ENCODE data around the gene ZBED5. TPM values are rescaled to one million over a fixed set of nuclear protein-coding genes. Genes with fewer than 3 reads are reported as not detected.
A peak's percentile ranks its signal among the peaks of the same experiment; 100 is the strongest.

The ZBED5 gene
- total RNA-seq, 1 experiment from 2014 or later, result 43.5 TPM

GRCh38 chr11:10861799-10862198, 3.9 kb upstream of the ZBED5 start:
- Histone ChIP-seq H3K4me1 (ENCODE audit: insufficient read depth, low read length, poor library complexity, severe bottlenecking) (no peaks in the 10 kb centered on the region), H3K27ac (ENCODE audit: low read depth, low read length, poor library complexity, severe bottlenecking) (no peak overlapping the region), H3K36me3 (ENCODE audit: insufficient read depth, low read length, poor library complexity, severe bottlenecking) (no peaks in the 10 kb centered on the region), H3K9me3 (ENCODE audit: low read depth, low read length, poor library complexity, severe bottlenecking) (no peaks in the 10 kb centered on the region), H3K27me3 (replicated peaks; ENCODE audit: insufficient read depth, low read depth, low read length, poor library complexity) (no peaks in the 10 kb centered on the region), H3K4me3 (ENCODE audit: low read depth, low read length, poor library complexity, severe bottlenecking) (no peak overlapping the region)
- CTCF ChIA-PET, result no interaction called here
- intact Hi-C loops (cut with micrococcal nuclease; ENCODE audit: unreplicated experiment), result no loop called here
- no peak for DNase-seq (ENCODE audit: low spot score)
- POLR2A ChIA-PET (ENCODE audit: low non-redundant PET), result no interaction called here
- no TSS peak for BruUV-seq (replicated peaks)
- TF ChIP-seq EZH2 (IDR thresholded peaks at IDR 0.05; ENCODE audit: borderline replicate concordance, low read depth, low read length, poor library complexity, severe bottlenecking), result no peak
- TF ChIP-seq CTCF (conservative IDR thresholded peaks at IDR 0.05; ENCODE audit: low read depth, low read length), result no peak

- H3K27ac ChIP-seq (ENCODE audit: low read depth, low read length, poor library complexity, severe bottlenecking), result no peak overlapping the region
- no peaks in the 10 kb centered on the region for H3K36me3 ChIP-seq (ENCODE audit: insufficient read depth, low read length, poor library complexity, severe bottlenecking)
- POLR2A ChIA-PET (ENCODE audit: low non-redundant PET), result no interaction called here
- DNase-seq (ENCODE audit: low spot score), result no peak
- H3K4me3 ChIP-seq (ENCODE audit: low read depth, low read length, poor library complexity, severe bottlenecking), result no peak overlapping the region
- TF ChIP-seq CTCF (conservative IDR thresholded peaks at IDR 0.05; ENCODE audit: low read depth, low read length) (no peak), EZH2 (IDR thresholded peaks at IDR 0.05; ENCODE audit: borderline replicate concordance, low read depth, low read length, poor library complexity, severe bottlenecking) (no peak)
- intact Hi-C loops (cut with micrococcal nuclease; ENCODE audit: unreplicated experiment), result no loop called here
- H3K4me1 ChIP-seq (ENCODE audit: insufficient read depth, low read length, poor library complexity, severe bottlenecking), result peaks cover 7% of the 10 kb centered on the region
- CTCF ChIA-PET, result no interaction called here
- no peaks in the 10 kb centered on the region for H3K9me3 ChIP-seq (ENCODE audit: low read depth, low read length, poor library complexity, severe bottlenecking)
- H3K27me3 ChIP-seq (replicated peaks; ENCODE audit: insufficient read depth, low read depth, low read length, poor library complexity), result no peaks in the 10 kb centered on the region
- BruUV-seq (replicated peaks), result no TSS peak
Measured at GRCh38 chr11:10861047-10861446, 3.2 kb upstream of the ZBED5 start.

GRCh38 chr11:10858439-10859325, 829 bp upstream of the ZBED5 start:
- peak; percentile 60 for DNase-seq (ENCODE audit: low spot score)
- TF ChIP-seq EZH2 (IDR thresholded peaks at IDR 0.05; ENCODE audit: borderline replicate concordance, low read depth, low read length, poor library complexity, severe bottlenecking) (no peak), CTCF (conservative IDR thresholded peaks at IDR 0.05; ENCODE audit: low read depth, low read length) (no peak)
- H3K4me3 ChIP-seq (ENCODE audit: low read depth, low read length, poor library complexity, severe bottlenecking), result peak overlapping the region; percentile 83
- peaks cover 22% of the 10 kb centered on the region for H3K36me3 ChIP-seq (ENCODE audit: insufficient read depth, low read length, poor library complexity, severe bottlenecking)
- H3K9me3 ChIP-seq (ENCODE audit: low read depth, low read length, poor library complexity, severe bottlenecking), result no peaks in the 10 kb centered on the region
- peaks cover 10% of the 10 kb centered on the region for H3K4me1 ChIP-seq (ENCODE audit: insufficient read depth, low read length, poor library complexity, severe bottlenecking)
- BruUV-seq (replicated peaks), result TSS peak; percentile 78
- POLR2A ChIA-PET (ENCODE audit: low non-redundant PET), result interaction anchor here (0.6 to 1.0 kb wide), 2 partner anchors 50 to 63 kb away, joined by 3 to 8 read pairs; partner anchors contain the start of gene EIF4G2
- CTCF ChIA-PET, result no interaction called here
- intact Hi-C loops (cut with micrococcal nuclease; ENCODE audit: unreplicated experiment), result loop anchor here (5.0 kb wide), 2 partner anchors 51 to 74 kb away; partner anchors contain the start of gene EIF4G2
- H3K27ac ChIP-seq (ENCODE audit: low read depth, low read length, poor library complexity, severe bottlenecking), result peak overlapping the region; percentile 92
- no peaks in the 10 kb centered on the region for H3K27me3 ChIP-seq (replicated peaks; ENCODE audit: insufficient read depth, low read depth, low read length, poor library complexity)

All from A673 (cell line).